ENCODE measurements around the gene EFL1.

DNA sequence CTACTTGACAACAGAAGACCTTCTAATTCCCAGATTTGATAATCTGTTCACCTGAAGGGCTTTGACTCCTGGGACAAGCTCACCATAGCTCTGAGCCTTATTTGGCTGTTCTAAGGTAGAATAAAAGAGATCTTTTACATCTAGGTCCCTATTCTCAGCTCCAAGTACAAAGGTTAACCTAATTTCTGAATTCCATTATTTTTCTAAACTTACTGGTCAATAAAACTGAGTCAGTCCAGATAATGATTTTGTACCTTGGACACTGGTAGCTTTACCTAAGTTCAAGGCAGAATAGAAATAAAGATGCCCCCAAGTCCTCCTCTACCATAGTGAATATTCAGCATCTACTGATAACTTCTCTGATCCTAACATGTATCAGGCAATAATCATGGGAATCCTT is 135.0 kb downstream of the EFL1 start:
- no peak for TF ChIP-seq EP300 (IDR thresholded peaks at IDR 0.05; ENCODE audit: low read depth)
- TF ChIP-seq, protein P1, sequence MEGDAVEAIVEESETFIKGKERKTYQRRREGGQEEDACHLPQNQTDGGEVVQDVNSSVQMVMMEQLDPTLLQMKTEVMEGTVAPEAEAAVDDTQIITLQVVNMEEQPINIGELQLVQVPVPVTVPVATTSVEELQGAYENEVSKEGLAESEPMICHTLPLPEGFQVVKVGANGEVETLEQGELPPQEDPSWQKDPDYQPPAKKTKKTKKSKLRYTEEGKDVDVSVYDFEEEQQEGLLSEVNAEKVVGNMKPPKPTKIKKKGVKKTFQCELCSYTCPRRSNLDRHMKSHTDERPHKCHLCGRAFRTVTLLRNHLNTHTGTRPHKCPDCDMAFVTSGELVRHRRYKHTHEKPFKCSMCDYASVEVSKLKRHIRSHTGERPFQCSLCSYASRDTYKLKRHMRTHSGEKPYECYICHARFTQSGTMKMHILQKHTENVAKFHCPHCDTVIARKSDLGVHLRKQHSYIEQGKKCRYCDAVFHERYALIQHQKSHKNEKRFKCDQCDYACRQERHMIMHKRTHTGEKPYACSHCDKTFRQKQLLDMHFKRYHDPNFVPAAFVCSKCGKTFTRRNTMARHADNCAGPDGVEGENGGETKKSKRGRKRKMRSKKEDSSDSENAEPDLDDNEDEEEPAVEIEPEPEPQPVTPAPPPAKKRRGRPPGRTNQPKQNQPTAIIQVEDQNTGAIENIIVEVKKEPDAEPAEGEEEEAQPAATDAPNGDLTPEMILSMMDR (IDR thresholded peaks at IDR 0.05) = no peak
- no peak for TF ChIP-seq POLR2A (IDR thresholded peaks at IDR 0.05)
- no peak for TF ChIP-seq POLR2AphosphoS5 (IDR thresholded peaks at IDR 0.05)
